Upper lobe of right lung (tissue), 1 donor: ENCODE measurements around the gene CPNE1. TPM values are rescaled to one million over a fixed set of nuclear protein-coding genes. Genes with fewer than 3 reads are reported as not detected.
A peak's percentile ranks its signal among the peaks of the same experiment; 100 is the strongest.
"Not testable (repeated sequence)": the region's sequence is repeated elsewhere in the genome, so short reads cannot be mapped to it uniquely, and the experiment has no call there.

ENCODE experiments used
- ATAC-seq: fragments of 200-7000 bp; cut with Tn5 transposase; one replicate; pipeline ENCODE4 v1.9.1; 2020; ENCODE audit warnings: mild to moderate bottlenecking, moderate library complexity
- DNase-seq: peaks from one replicate; pipeline ENCODE4 v3.0.0-alpha.2; 2020
- H3K27ac ChIP-seq: fragments of 200-600 bp; one replicate; pipeline ENCODE4 v1.8.0; 2022
- H3K27me3 ChIP-seq: fragments of 200-600 bp; one replicate; pipeline ENCODE4 v1.8.0; 2022; ENCODE audit warnings: mild to moderate bottlenecking
- H3K36me3 ChIP-seq: fragments of 200-600 bp; one replicate; pipeline ENCODE4 v1.8.0; 2022
- H3K4me1 ChIP-seq: fragments of 200-600 bp; one replicate; pipeline ENCODE4 v1.8.0; 2022
- H3K4me3 ChIP-seq: fragments of 200-600 bp; one replicate; pipeline ENCODE4 v1.8.0; 2022; ENCODE audit warnings: mild to moderate bottlenecking
- H3K9me3 ChIP-seq: fragments of 200-600 bp; one replicate; pipeline ENCODE4 v1.8.0; 2022
- intact Hi-C: fragments of 100-400 bp; cut with DNase I; formaldehyde crosslinking; loops from one replicate; pipeline ENCODE4 v1.11.0; 2022
- total RNA-seq: library from RNA; stranded (reverse); fragmentation: NEBNext Ultra II Directional; extraction: Animal tissue kit (Norgen Biotek cat#: 25700); gene quantifications from one replicate; pipeline ENCODE4 v1.2.1, GENCODE V29; 2021
- TF ChIP-seq, protein P1 (sequence below): fragments of 200-600 bp; IDR thresholded peaks from one replicate; pipeline ENCODE4 v1.8.0; 2022; ENCODE audit warnings: antibody characterized with exemption
- donor health status: DM: no; HTN: yes; CAD: no; lungs with severe emphysema.

Gene CPNE1
- total RNA-seq, 1 donor from 2014 or later, result 179 TPM

DNA sequence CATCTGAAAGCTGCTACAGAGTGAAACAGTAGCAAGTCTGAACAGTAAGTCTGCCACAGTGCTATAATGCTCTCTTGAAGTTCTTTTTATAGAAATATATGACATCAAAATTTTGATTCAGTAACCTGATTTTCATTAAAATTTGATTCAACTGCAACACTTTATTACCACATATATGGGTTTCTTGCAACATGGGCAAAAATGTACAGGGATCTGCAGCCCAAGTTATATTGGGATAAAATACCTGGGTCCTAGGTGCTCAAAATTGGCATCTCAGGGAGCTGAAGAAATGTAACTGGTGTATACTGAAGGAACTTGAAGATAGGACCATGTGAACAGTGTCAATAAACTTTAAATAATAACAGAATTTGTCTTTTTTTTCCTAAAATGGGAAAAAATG lies 45.3 kb upstream of the CPNE1 start:
- H3K36me3 ChIP-seq, result peaks cover 100% of the 10 kb centered on the region
- DNase-seq, result no peak

DNA sequence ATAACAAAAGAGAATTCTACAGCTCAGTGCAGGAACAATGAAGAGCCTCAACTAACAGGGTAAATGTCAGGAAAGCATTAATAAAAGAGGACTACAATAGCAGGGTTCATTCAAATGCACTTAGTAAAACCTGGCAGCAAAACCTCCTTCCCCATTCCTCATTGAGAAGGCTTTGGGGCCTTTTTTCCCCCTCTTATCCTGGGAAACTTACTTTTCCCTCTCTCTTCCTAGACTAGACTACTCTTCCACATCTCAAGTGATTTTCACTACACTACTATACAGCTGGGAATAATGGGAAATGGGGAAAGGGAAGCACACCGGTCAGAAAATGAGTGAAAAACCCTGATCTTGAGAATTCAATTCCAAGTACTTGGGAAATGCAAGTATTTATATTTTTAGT lies 44.6 kb upstream of the CPNE1 start:
- intact Hi-C loops, result no loop called here
- no peak for DNase-seq
- Histone ChIP-seq H3K4me1 (peaks cover 18% of the 10 kb centered on the region), H3K36me3 (peaks cover 100% of the 10 kb centered on the region), H3K27ac (no peak overlapping the region), H3K4me3 (no peak overlapping the region), H3K9me3 (no peaks in the 10 kb centered on the region), H3K27me3 (no peaks in the 10 kb centered on the region)
- ATAC-seq, result no peak
- TF ChIP-seq, protein P1, sequence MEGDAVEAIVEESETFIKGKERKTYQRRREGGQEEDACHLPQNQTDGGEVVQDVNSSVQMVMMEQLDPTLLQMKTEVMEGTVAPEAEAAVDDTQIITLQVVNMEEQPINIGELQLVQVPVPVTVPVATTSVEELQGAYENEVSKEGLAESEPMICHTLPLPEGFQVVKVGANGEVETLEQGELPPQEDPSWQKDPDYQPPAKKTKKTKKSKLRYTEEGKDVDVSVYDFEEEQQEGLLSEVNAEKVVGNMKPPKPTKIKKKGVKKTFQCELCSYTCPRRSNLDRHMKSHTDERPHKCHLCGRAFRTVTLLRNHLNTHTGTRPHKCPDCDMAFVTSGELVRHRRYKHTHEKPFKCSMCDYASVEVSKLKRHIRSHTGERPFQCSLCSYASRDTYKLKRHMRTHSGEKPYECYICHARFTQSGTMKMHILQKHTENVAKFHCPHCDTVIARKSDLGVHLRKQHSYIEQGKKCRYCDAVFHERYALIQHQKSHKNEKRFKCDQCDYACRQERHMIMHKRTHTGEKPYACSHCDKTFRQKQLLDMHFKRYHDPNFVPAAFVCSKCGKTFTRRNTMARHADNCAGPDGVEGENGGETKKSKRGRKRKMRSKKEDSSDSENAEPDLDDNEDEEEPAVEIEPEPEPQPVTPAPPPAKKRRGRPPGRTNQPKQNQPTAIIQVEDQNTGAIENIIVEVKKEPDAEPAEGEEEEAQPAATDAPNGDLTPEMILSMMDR, result no peak

More for the DNA sequence above, 45.3 kb upstream of the CPNE1 start:
- H3K4me3 ChIP-seq, result no peak overlapping the region
- H3K27me3 ChIP-seq, result no peaks in the 10 kb centered on the region
- no peak overlapping the region for H3K27ac ChIP-seq
- intact Hi-C loops, result loop anchor here (10.0 kb wide), 1 partner anchor 175 kb away; no protein-coding TSS in a partner anchor
- H3K9me3 ChIP-seq, result no peaks in the 10 kb centered on the region
- TF ChIP-seq, protein P1, result no peak
- ATAC-seq, result no peak
- peaks cover 18% of the 10 kb centered on the region for H3K4me1 ChIP-seq

DNA sequence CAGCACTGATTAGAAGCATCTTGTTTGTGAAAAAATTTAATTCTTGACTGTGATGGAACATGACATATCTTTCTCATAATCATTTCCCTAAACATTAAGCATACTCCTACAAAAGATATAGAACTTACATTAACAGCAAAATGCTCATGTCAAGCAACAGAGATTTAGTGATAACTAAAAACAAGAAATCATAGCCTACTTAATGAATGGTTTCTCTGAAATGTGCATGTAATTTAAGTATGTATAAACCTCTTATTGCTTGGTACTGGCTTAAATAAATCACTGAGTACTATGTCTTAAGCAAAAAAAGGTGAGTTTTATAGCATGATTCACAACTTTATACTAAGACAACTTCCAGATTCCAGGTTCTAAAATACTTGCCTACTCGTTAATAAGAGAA lies 43.8 kb upstream of the CPNE1 start:
- H3K4me1 ChIP-seq, result peaks cover 18% of the 10 kb centered on the region
- TF ChIP-seq, protein P1, result no peak
- intact Hi-C loops, result no loop called here

DNA sequence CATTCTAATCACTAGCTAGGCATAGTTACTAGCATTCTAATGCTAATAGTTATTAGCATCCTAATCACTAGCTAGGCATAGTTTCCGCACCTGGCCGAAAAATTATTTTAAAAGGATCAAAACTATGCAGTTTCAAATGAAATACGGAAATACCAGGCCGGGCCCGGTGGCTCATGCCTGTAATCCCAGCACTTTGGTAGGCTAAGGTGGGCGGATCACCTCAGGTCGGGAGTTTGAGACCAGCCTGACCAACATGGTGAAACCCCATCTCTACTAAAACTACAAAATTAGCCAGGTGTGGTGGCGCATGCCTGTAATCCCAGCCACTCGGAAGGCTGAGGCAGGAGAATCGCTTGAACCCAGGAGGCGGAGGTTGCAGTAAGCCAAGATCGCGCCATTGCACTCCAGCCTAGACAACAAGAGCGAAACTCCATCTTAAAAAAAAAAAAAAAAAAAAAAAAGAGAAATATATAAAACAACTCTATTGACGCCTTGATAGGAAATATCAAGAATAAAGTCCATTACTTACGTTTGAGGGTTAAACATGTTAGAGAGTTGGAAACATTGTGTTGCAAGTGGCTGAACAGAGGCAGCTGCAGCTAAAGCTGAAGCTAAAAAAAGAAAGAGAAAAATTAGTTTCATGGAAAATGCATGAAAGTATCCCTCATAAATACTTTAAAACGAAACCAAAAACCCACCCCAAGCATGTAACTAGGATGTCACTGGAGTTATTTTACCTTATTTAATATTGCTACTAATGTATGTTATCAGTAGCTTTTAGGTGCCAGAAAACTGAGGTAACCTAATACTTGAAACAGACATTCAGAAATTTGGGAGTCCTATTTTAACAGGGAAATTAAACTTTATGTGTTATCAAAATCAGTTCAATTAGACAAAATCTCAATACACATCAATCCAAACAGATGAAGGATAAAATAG lies 42.2 kb upstream of the CPNE1 start:
- ATAC-seq, H3K9me3 ChIP-seq, H3K27ac ChIP-seq, H3K4me3 ChIP-seq, DNase-seq, H3K27me3 ChIP-seq, intact Hi-C loops: not testable (repeated sequence)
- Histone ChIP-seq H3K4me1 (peaks cover 16% of the 10 kb centered on the region), H3K36me3 (peaks cover 100% of the 10 kb centered on the region)

More for the DNA sequence above, 43.8 kb upstream of the CPNE1 start:
- ATAC-seq (no peak), DNase-seq (no peak)
- no peak overlapping the region for H3K4me3 ChIP-seq
- H3K27me3 ChIP-seq, result no peaks in the 10 kb centered on the region
- no peak overlapping the region for H3K27ac ChIP-seq
- no peaks in the 10 kb centered on the region for H3K9me3 ChIP-seq
- peaks cover 100% of the 10 kb centered on the region for H3K36me3 ChIP-seq

DNA sequence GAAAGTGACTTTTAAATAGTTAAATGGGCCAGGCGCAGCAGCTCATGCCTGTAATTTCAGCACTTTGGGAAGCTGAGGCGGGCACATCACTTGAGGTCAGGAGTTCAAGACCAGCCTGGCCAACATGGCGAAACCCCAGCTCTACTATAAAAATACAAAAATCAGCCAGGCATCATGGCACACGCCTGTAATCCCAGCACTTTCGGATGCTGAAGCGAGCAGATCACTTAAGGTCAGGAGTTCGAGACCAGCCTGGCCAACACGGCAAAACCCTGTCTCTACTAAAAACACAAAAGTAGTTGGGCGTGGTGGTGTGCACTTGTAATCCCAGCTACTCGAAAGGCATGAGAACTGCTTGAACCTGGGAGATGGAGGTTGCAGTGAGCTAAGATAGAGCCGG lies 41.2 kb upstream of the CPNE1 start:
- H3K4me3 ChIP-seq, H3K27me3 ChIP-seq, H3K4me1 ChIP-seq, H3K9me3 ChIP-seq, ATAC-seq, intact Hi-C loops, H3K27ac ChIP-seq: not testable (repeated sequence)
- peak; percentile 12 for DNase-seq
- peaks cover 98% of the 10 kb centered on the region for H3K36me3 ChIP-seq

DNA sequence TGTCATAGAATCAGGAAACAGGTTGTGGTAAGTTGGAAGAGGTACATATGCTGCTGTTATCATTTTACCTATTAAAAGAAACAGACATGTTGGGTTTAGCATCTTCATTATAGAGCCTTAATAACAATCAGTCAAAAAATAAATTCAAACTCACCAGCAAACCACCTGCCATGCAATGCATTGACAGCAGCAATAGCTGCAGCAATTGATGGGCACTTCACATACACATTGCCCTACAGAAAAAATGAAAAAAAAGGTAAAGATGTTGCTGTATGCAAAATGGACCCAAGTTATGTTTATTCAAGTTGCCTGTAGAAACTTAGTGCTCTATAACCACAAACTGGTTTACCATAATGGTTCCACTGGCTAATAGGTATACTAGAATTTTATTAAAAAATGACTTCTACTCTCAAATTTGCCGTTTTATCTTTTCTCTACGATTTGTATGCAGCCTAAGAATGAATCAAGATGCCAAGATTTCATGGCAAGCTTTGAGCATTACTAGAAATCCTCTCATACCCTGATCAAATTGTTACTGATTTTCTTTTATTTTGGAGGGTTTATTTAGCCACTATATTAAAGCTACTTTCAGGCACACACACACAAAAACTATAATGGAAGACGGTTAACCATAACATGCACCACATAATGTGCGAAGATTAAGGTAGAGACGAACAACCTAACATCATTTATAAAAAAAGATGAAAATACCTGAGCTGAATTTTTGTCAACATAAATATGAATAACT lies 40.0 kb upstream of the CPNE1 start:
- intact Hi-C loops, result no loop called here
- Histone ChIP-seq H3K27ac (no peak overlapping the region), H3K4me1 (peaks cover 11% of the 10 kb centered on the region)

More for the DNA sequence above, 40.0 kb upstream of the CPNE1 start:
- peaks cover 86% of the 10 kb centered on the region for H3K36me3 ChIP-seq
- DNase-seq (no peak), ATAC-seq (no peak)
- H3K27me3 ChIP-seq, result no peaks in the 10 kb centered on the region
- H3K4me3 ChIP-seq, result no peak overlapping the region
- TF ChIP-seq, protein P1, result no peak
- H3K9me3 ChIP-seq, result no peaks in the 10 kb centered on the region
